Kidney (tissue), 14 donors: ENCODE results near the gene VSTM4. TPM values are rescaled to one million over a fixed set of nuclear protein-coding genes. Genes with fewer than 3 reads are reported as not detected.

Experiments
- DNase-seq, 5 donors: peaks; one replicate each; pipeline ENCODE4 v3.0.0-alpha.2; 2013 to 2020
- FAIRE-seq: peaks from 2 replicates; lab custom pipeline; 2012; peaks lifted over from hg19 to GRCh38; lab: Jason Lieb, UNC
- H3K27ac ChIP-seq, 2 donors: one replicate each; pipeline ENCODE4 v1.7.0; 2013; ENCODE audit warnings: low read depth in 2 of 2, low read length in 2 of 2, inconsistent platforms in 1 of 2
- H3K27me3 ChIP-seq: one replicate; pipeline ENCODE4 v1.7.1; 2013; ENCODE audit warnings: low read length, inconsistent platforms; ENCODE audit not compliant: control insufficient read depth, insufficient read depth
- H3K36me3 ChIP-seq, 3 donors: one replicate each; pipeline versions ENCODE4 v1.7.0 to v1.7.1; 2013; ENCODE audit warnings: low read length in 3 of 3, control low read depth in 1 of 3, inconsistent platforms in 1 of 3; ENCODE audit not compliant: insufficient read depth in 3 of 3, control insufficient read depth in 2 of 3
- H3K4me1 ChIP-seq, 3 donors: one replicate each; pipeline versions ENCODE4 v1.7.0 to v1.7.1; 2013; ENCODE audit warnings: low read length in 3 of 3, inconsistent platforms in 1 of 3, low read depth in 1 of 3; ENCODE audit not compliant: control insufficient read depth in 2 of 3, insufficient read depth in 2 of 3
- H3K4me3 ChIP-seq, 3 donors: one replicate each; pipeline versions ENCODE4 v1.7.0 to v1.8.1; 2013; ENCODE audit warnings: low read length in 3 of 3, control low read depth in 1 of 3, inconsistent platforms in 1 of 3
- H3K9ac ChIP-seq, 3 donors: one replicate each; pipeline versions ENCODE4 v1.7.0 to v1.7.1; 2013; ENCODE audit warnings: low read length in 3 of 3, control low read depth in 1 of 3, inconsistent platforms in 1 of 3
- H3K9me3 ChIP-seq, 3 donors: one replicate each; pipeline versions ENCODE4 v1.7.0 to v1.7.1; 2013; ENCODE audit warnings: low read length in 3 of 3, control low read depth in 1 of 3, inconsistent platforms in 1 of 3; ENCODE audit not compliant: control insufficient read depth in 2 of 3, insufficient read depth in 1 of 3
- CTCF ChIP-seq: IDR thresholded peaks from 3 replicates; pipeline ENCODE4 v1.5.1; 2012; ENCODE audit warnings: mild to moderate bottlenecking, moderate library complexity, borderline replicate concordance; ENCODE audit not compliant: insufficient read depth; ENCODE audit errors: extremely low read depth
- intact Hi-C: fragments of 100-400 bp; cut with DNase I; formaldehyde crosslinking; loops from one replicate; pipeline ENCODE4 v1.11.1; 2022
- polyA plus RNA-seq: library from polyadenylated mRNA; stranded (reverse); fragments of 350-450 nt; fragmentation: Illumina TruSeq; extraction: RNeasy Lipid Tissue Mini Kit (QIAGEN cat#74804); gene quantifications from one replicate; pipeline ENCODE4 v1.2.3, GENCODE V29; 2014; ENCODE audit warnings: low read depth, low replicate concordance; ENCODE audit not compliant: insufficient read depth
- total RNA-seq: library from RNA; stranded (reverse); fragmentation: NEBNext Ultra II Directional; extraction: Animal tissue kit (Norgen Biotek cat#: 25700); gene quantifications from one replicate; pipeline ENCODE4 v1.2.1, GENCODE V29; 2021
- donor health status: control.
- donor health status: control.
- donor health status: control.
- donor health status: control.
- donor health status: control.
- donor health status: DM: yes; HTN: yes; CAD: no.
- donor health status: Normal renal cell carcinoma (clear cell type).

Gene VSTM4
- total and polyA plus RNA-seq, 2 donors from 2014 or later = 7.4 to 8.5 TPM

- H3K4me1 ChIP-seq = no peaks in the 10 kb centered on the region
- FAIRE-seq (no peak), DNase-seq (no peak)
- no peaks in the 10 kb centered on the region for H3K27me3 ChIP-seq
- intact Hi-C loops = no loop called here
- no peaks in the 10 kb centered on the region for H3K9me3 ChIP-seq
- no peak for TF ChIP-seq CTCF
- no peak overlapping the region for H3K9ac ChIP-seq
- no peak overlapping the region for H3K27ac ChIP-seq
- no peaks in the 10 kb centered on the region for H3K36me3 ChIP-seq
- H3K4me3 ChIP-seq = no peak overlapping the region
Measured at GRCh38 chr10:49038711-49039110, 76.6 kb downstream of the VSTM4 start.

GRCh38 chr10:49037187-49037586 lies 78.1 kb downstream of the VSTM4 start:
- H3K27me3 ChIP-seq = no peaks in the 10 kb centered on the region
- H3K9me3 ChIP-seq = no peaks in the 10 kb centered on the region
- no peaks in the 10 kb centered on the region for H3K4me1 ChIP-seq
- no peak for TF ChIP-seq CTCF
- H3K4me3 ChIP-seq = no peak overlapping the region
- FAIRE-seq = no peak
- peak in 1 of 5 donors; percentile 18 for DNase-seq
- intact Hi-C loops = no loop called here
- H3K36me3 ChIP-seq = peaks cover 0 to 1% (median 0%) of the 10 kb centered on the region in 3 donors
- no peak overlapping the region for H3K27ac ChIP-seq
- no peak overlapping the region for H3K9ac ChIP-seq

DNA sequence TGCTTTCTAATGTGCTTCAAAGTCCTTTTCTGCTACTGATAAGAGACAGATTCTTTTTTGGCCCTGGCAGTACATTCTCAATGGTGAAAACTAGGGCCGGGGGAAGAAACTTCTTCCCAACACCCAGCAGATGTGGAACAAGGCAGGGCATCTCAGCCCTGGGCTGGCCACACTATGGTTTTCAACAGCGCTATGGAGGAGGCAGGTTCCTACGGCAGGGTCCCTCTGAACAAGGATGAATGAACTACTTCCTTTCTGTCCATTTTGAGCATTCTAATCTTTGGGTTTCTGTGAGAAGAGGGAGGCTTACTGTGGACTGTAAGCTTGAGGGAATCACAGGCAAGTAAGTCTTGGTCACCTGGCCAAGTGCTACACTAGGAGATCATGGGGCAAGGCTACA lies 78.7 kb downstream of the VSTM4 start:
- H3K9ac ChIP-seq = no peak overlapping the region
- H3K27ac ChIP-seq = no peak overlapping the region
- H3K9me3 ChIP-seq = no peaks in the 10 kb centered on the region
- DNase-seq (no peak), FAIRE-seq (no peak)
- no peaks in the 10 kb centered on the region for H3K4me1 ChIP-seq
- peaks cover 0 to 6% (median 0%) of the 10 kb centered on the region in 3 donors for H3K36me3 ChIP-seq
- H3K4me3 ChIP-seq = no peak overlapping the region
- intact Hi-C loops = no loop called here
- no peaks in the 10 kb centered on the region for H3K27me3 ChIP-seq
- no peak for TF ChIP-seq CTCF

DNA sequence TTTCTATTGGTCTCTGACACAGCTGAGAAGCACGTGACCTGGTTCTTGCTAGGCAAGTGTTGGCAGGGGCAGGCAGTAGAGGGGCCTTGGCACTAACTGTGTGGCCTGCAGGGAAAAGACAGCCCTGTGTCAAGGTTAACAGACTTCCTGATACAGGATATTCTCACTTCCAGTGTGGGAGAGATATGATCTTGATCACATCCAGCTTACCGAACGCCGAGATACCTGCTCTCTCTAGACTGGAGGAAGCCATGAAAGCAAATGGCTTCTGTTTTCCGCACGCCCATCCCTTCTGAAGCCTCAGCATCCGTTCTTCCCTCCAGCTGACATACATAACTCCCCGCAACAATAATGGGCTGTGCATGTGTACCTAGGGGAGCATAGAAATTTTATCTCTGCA lies 79.4 kb downstream of the VSTM4 start:
- Histone ChIP-seq H3K27ac (no peak overlapping the region), H3K9ac (no peak overlapping the region)
- no peak for FAIRE-seq

More for the DNA sequence above, 79.4 kb downstream of the VSTM4 start:
- DNase-seq = no peak
- Histone ChIP-seq H3K9me3 (no peaks in the 10 kb centered on the region), H3K4me3 (no peak overlapping the region), H3K27me3 (no peaks in the 10 kb centered on the region), H3K36me3 (peaks cover 0 to 6% (median 0%) of the 10 kb centered on the region in 3 donors), H3K4me1 (no peaks in the 10 kb centered on the region)
- intact Hi-C loops = no loop called here
- TF ChIP-seq CTCF = no peak
